ENCODE measurements around the gene STAG1.

STAG1 gene

DNA sequence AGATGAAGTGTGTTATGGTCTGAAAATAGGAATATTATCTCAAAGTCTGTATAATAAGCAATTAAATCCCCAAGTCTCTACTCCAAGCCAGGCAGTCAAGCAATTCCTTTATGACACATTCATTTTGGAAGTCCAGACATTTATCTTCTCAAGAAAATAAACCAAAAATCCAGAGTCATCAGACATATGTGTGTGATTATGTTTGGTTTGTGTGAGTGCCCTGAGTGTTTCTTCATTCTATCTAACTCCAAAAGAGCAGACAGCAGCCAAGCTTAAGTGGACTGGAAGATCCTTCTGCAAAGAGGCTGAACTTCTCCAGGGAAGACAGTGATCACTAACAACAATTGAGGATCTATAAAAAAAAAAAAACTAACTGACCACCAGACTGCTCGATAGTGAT lies 239.8 kb downstream of the STAG1 start:
- no peak overlapping the region for H3K27ac ChIP-seq

DNA sequence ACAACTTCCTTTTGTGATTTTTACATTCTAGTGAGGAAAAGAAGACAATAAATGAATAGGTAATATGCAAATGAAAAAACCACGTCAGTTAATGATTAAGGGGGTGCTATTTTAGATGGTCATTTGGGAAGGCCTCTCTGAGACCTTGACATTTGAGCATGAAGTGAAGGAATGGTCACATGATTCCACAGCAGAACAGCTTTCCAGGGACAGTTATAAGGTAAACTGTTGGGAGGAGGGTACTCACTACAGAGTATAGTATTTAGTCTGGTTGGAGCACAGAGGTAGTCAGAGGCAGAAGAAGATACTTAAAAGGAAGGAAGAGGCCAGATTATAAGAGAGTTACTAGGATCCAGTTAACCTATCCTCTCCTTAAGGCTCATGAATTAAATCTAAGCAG lies 246.5 kb downstream of the STAG1 start:
- Histone ChIP-seq H3K27ac (no peak overlapping the region), H3K9me3 (ENCODE audit: control insufficient read depth, low read length) (no peaks in the 10 kb centered on the region), H3K79me2 (no peaks in the 10 kb centered on the region), H2AFZ (no peak overlapping the region), H3K4me1 (no peaks in the 10 kb centered on the region), H3K4me3 (ENCODE audit: low read depth, low read length) (no peak overlapping the region), H3K9ac (no peak overlapping the region), H3K27me3 (ENCODE audit: control insufficient read depth, insufficient read depth, low read length) (no peaks in the 10 kb centered on the region), H3K4me2 (ENCODE audit: low read length) (no peak overlapping the region), H3K36me3 (ENCODE audit: control insufficient read depth, insufficient read depth, low read length) (no peaks in the 10 kb centered on the region)
- TF ChIP-seq, protein P1, sequence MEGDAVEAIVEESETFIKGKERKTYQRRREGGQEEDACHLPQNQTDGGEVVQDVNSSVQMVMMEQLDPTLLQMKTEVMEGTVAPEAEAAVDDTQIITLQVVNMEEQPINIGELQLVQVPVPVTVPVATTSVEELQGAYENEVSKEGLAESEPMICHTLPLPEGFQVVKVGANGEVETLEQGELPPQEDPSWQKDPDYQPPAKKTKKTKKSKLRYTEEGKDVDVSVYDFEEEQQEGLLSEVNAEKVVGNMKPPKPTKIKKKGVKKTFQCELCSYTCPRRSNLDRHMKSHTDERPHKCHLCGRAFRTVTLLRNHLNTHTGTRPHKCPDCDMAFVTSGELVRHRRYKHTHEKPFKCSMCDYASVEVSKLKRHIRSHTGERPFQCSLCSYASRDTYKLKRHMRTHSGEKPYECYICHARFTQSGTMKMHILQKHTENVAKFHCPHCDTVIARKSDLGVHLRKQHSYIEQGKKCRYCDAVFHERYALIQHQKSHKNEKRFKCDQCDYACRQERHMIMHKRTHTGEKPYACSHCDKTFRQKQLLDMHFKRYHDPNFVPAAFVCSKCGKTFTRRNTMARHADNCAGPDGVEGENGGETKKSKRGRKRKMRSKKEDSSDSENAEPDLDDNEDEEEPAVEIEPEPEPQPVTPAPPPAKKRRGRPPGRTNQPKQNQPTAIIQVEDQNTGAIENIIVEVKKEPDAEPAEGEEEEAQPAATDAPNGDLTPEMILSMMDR (IDR thresholded peaks at IDR 0.05), result no peak

More for the DNA sequence above, 239.8 kb downstream of the STAG1 start:
- Histone ChIP-seq H3K9ac (no peak overlapping the region), H3K9me3 (ENCODE audit: control insufficient read depth, low read length) (no peaks in the 10 kb centered on the region), H3K4me2 (ENCODE audit: low read length) (no peak overlapping the region), H3K36me3 (ENCODE audit: control insufficient read depth, insufficient read depth, low read length) (no peaks in the 10 kb centered on the region), H2AFZ (no peak overlapping the region), H3K4me1 (no peaks in the 10 kb centered on the region), H3K27me3 (ENCODE audit: control insufficient read depth, insufficient read depth, low read length) (no peaks in the 10 kb centered on the region), H3K4me3 (ENCODE audit: low read depth, low read length) (no peak overlapping the region), H3K79me2 (peaks cover 3% of the 10 kb centered on the region)
- TF ChIP-seq, protein P1 (IDR thresholded peaks at IDR 0.05), result no peak

DNA sequence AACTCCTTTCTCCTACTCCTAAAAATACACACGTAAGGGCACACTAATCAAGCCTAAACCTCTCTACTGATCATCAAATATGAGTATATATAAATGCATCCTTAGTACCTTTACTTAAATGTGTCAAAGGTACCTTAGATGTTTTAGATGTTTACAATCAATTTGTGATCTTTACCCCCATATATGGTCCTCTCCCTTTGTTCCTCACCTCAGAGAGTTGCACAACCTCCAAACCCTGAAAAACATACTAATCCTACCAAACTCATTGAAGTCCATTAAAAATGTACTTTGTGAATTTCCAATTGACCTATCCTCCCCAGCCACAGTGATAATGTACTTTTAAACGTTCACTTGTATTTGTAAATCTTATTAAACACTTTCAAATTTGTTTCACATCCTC lies 249.1 kb downstream of the STAG1 start:
- no peaks in the 10 kb centered on the region for H3K4me1 ChIP-seq
- no peaks in the 10 kb centered on the region for H3K79me2 ChIP-seq
- H3K4me2 ChIP-seq (ENCODE audit: low read length), result no peak overlapping the region
- H3K36me3 ChIP-seq (ENCODE audit: control insufficient read depth, insufficient read depth, low read length), result no peaks in the 10 kb centered on the region
- no peak overlapping the region for H3K27ac ChIP-seq
- no peak overlapping the region for H3K9ac ChIP-seq
- no peaks in the 10 kb centered on the region for H3K9me3 ChIP-seq (ENCODE audit: control insufficient read depth, low read length)
- no peak overlapping the region for H2AFZ ChIP-seq
- H3K27me3 ChIP-seq (ENCODE audit: control insufficient read depth, insufficient read depth, low read length), result no peaks in the 10 kb centered on the region
- TF ChIP-seq, protein P1 (IDR thresholded peaks at IDR 0.05), result no peak
- no peak overlapping the region for H3K4me3 ChIP-seq (ENCODE audit: low read depth, low read length)

DNA sequence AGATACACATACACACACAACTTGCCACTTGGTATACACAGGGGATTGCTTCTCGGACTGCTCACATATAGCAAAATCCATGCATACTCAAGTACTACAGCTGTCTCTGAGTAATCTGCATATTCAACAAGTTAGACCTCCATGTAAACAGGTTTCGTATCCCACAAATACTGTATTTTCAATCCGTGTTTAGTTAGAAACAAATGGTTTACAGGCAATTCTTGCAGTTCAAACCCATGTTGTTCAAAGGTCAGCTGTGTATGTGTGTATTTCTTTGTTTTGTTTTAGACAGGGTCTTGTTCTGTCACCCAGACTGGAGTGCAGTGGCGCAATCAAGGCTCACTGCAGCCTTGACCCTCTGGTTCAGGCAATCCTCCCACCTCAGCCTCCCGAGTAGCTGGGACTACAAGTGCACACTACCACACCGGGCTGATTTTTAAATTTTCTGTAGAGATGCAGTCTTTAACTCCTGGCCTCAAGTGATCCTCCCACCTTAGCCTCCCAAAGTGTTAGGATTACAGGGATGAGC lies 253.2 kb downstream of the STAG1 start:
- Histone ChIP-seq H2AFZ (no peak overlapping the region), H3K9ac (no peak overlapping the region), H3K79me2 (no peaks in the 10 kb centered on the region), H3K4me1 (no peaks in the 10 kb centered on the region), H3K27ac (no peak overlapping the region), H3K36me3 (ENCODE audit: control insufficient read depth, insufficient read depth, low read length) (no peaks in the 10 kb centered on the region), H3K4me2 (ENCODE audit: low read length) (no peak overlapping the region), H3K27me3 (ENCODE audit: control insufficient read depth, insufficient read depth, low read length) (no peaks in the 10 kb centered on the region), H3K4me3 (ENCODE audit: low read depth, low read length) (no peak overlapping the region), H3K9me3 (ENCODE audit: control insufficient read depth, low read length) (no peaks in the 10 kb centered on the region)
- TF ChIP-seq, protein P1 (IDR thresholded peaks at IDR 0.05), result no peak

DNA sequence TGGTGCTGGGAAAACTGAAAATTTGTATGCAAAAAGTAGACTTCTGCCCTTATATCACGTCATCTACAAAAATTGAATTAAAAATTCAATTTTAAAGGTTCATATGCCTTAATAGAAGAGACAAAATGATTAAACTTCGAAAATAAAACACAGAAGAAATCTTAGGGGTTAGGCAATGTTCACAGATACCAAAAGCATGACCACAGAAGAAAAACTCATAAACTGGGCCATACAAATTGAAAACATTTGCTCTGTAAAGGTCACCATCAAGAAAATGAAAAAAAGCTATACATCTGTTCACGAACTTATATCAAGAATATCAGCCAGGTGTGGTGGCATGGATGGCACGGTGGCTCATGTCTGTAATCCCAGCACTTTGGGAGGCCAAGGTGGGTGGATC lies 257.0 kb downstream of the STAG1 start:
- Histone ChIP-seq H2AFZ (no peak overlapping the region), H3K4me3 (ENCODE audit: low read depth, low read length) (no peak overlapping the region), H3K4me2 (ENCODE audit: low read length) (no peak overlapping the region), H3K4me1 (no peaks in the 10 kb centered on the region), H3K9me3 (ENCODE audit: control insufficient read depth, low read length) (no peaks in the 10 kb centered on the region), H3K9ac (no peak overlapping the region), H3K79me2 (no peaks in the 10 kb centered on the region), H3K27me3 (ENCODE audit: control insufficient read depth, insufficient read depth, low read length) (no peaks in the 10 kb centered on the region), H3K27ac (no peak overlapping the region), H3K36me3 (ENCODE audit: control insufficient read depth, insufficient read depth, low read length) (no peaks in the 10 kb centered on the region)
- TF ChIP-seq, protein P1 (IDR thresholded peaks at IDR 0.05), result no peak
